Activated CD4-positive, alpha-beta T cell treated with anti-CD3 and anti-CD28 coated beads, Interleukin-2, amount 50 U/mL, for 24 hours (primary cell): ENCODE measurements around the gene GALNT5.

Experiments used
- DNase-seq, 2 donors: peaks; one replicate each; pipeline ENCODE4 v3.0.0-alpha.2; 2020; ENCODE audit warnings: low read depth in 1 of 2, low spot score in 1 of 2

The GALNT5 gene

GRCh38 chr2:157362627-157363026 is 105.1 kb downstream of the GALNT5 start:
- no peak for DNase-seq

- no peak for DNase-seq
Measured at GRCh38 chr2:157363612-157364101, 106.2 kb downstream of the GALNT5 start.
